ENCODE data around the gene NPPB. TPM values are rescaled to one million over a fixed set of nuclear protein-coding genes. Genes with fewer than 3 reads are reported as not detected.
A peak's percentile ranks its signal among the peaks of the same experiment; 100 is the strongest.

Gene NPPB
- total and polyA plus RNA-seq, 2 of the 8 experiments (the other 6 are each of a cell fraction or from before 2014, with no cell fraction given): 0.36 to 0.91 TPM

- TF ChIP-seq KDM4A (IDR thresholded peaks at IDR 0.05; ENCODE audit: low read depth, low read length, severe bottlenecking): no peak
- TF ChIP-seq SIX5 (IDR thresholded peaks at IDR 0.05; ENCODE audit: low read depth, low read length): no peak
- no peak for TF ChIP-seq CHD1 (IDR thresholded peaks at IDR 0.05; ENCODE audit: low read depth, low read length)
- no peak for TF ChIP-seq JUN (IDR thresholded peaks at IDR 0.05; ENCODE audit: low read depth, low read length)
- no peak for TF ChIP-seq SP4 (IDR thresholded peaks at IDR 0.05; ENCODE audit: low read length)
- no peak for TF ChIP-seq ATF3 (IDR thresholded peaks at IDR 0.05; ENCODE audit: insufficient read depth, low read depth, low read length)
- no peak for TF ChIP-seq BRCA1 (IDR thresholded peaks at IDR 0.05; ENCODE audit: low read depth, low read length)
- no peak for TF ChIP-seq CHD2 (IDR thresholded peaks at IDR 0.05; ENCODE audit: low read length)
- no peak for TF ChIP-seq GTF2F1 (IDR thresholded peaks at IDR 0.05; ENCODE audit: borderline replicate concordance, low read depth, low read length)
- TF ChIP-seq GABPA (IDR thresholded peaks at IDR 0.05; ENCODE audit: borderline replicate concordance, insufficient read depth, low read length): peak; percentile 62; the same call in 1 of the 2 replicates
- TF ChIP-seq RFX5 (IDR thresholded peaks at IDR 0.05; ENCODE audit: borderline replicate concordance, low read depth, low read length): no peak
- 0 out of 4 replicates have a peak, but pooled peaks of 1 of the 2 experiments have one; percentile 52 for TF ChIP-seq SIN3A (conservative IDR thresholded peaks at IDR 0.05 in 1 of 2, IDR thresholded peaks at IDR 0.05 in 1 of 2; ENCODE audit: low read depth in 1 of 2, low read length in 2 of 2)
- TF ChIP-seq TBP (IDR thresholded peaks at IDR 0.05; ENCODE audit: low read depth, low read length): 0 out of 2 replicates have a peak, but pooled peaks have one; percentile 10
- peak; percentile 33; the same call in 1 of the 2 replicates for TF ChIP-seq JUND (IDR thresholded peaks at IDR 0.05; ENCODE audit: low read length)
- no peak for TF ChIP-seq HDAC6 (IDR thresholded peaks at IDR 0.05; ENCODE audit: low read depth, low read length)
- no peak for TF ChIP-seq BACH1 (IDR thresholded peaks at IDR 0.05; ENCODE audit: low read length)
- no peak for TF ChIP-seq ZNF274 (IDR thresholded peaks at IDR 0.05; ENCODE audit: borderline replicate concordance, extremely low read depth, low read length)
- TF ChIP-seq BCL11A (IDR thresholded peaks at IDR 0.05; ENCODE audit: low read depth in 2 of 2, low read length in 2 of 2): no peak
- peak; percentile 96 to 100 (median 99) for TF ChIP-seq CTCF (IDR thresholded peaks at IDR 0.05; ENCODE audit: control extremely low read depth in 1 of 3, insufficient read depth in 1 of 3, low read depth in 1 of 3, low read length in 3 of 3)
- TF ChIP-seq TAF1 (IDR thresholded peaks at IDR 0.05; ENCODE audit: low read depth, low read length): no peak
- TF ChIP-seq FOSL1 (IDR thresholded peaks at IDR 0.05; ENCODE audit: insufficient read depth, low read depth, low read length): no peak
Measured at GRCh38 chr1:11838349-11839272, 20.1 kb downstream of the NPPB start (continued).

Data from H1 (cell line).